ENCODE data around the gene GET4.

Gene GET4

DNA sequence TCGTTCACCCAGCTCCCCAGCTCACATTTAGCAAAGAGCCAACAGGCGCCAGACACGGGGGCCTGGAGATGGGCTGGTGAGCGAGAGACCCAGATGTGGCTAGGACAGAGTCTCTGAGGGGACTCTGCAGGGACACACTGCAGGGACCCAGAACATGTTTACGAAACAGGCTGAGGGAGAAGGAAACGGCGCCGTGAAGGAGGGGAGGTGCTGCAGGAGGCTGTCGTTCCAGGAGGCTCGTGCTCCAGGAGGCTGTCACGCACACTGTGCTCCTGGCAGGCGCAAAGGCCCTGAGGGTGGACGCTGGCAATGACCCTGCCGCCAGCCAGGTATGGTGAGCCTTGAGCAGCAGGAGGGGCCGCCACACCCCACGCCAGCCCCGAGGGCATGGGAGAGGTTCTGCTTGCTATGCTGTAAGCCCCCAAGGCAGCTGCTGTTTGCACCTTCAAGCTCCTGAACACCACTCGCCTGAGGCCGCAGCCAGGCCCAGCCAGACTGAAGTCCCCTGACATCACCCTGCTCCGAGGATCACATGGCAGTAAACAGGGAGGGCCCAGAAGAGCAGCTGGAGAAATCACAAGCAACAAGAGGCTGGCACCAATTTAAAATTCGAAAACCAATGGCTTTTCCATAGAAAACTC is 50.8 kb downstream of the GET4 start:
- Histone ChIP-seq H4K20me1 (ENCODE audit: insufficient read depth, low read length) (no peaks in the 10 kb centered on the region), H3F3A (ENCODE audit: insufficient read depth, low read length) (no peaks in the 10 kb centered on the region), H3K36me3 (ENCODE audit: insufficient read depth, low read length) (no peaks in the 10 kb centered on the region), H3K9ac (ENCODE audit: low read length) (no peak overlapping the region), H3K9me3 (ENCODE audit: low read length) (no peaks in the 10 kb centered on the region), H3K4me1 (ENCODE audit: insufficient read depth, low read length, severe bottlenecking) (peaks cover 11% of the 10 kb centered on the region), H3K4me3 (ENCODE audit: low read depth, low read length, poor library complexity, severe bottlenecking) (no peak overlapping the region), H3K9me2 (ENCODE audit: low read depth, low read length) (no peaks in the 10 kb centered on the region), H3K27ac (ENCODE audit: low read depth, low read length, poor library complexity, severe bottlenecking) (no peak overlapping the region), H3K79me2 (ENCODE audit: insufficient read depth, low read length) (no peaks in the 10 kb centered on the region), H2AFZ (ENCODE audit: low read length) (no peak overlapping the region), H3K27me3 (ENCODE audit: insufficient read depth, low read length) (peaks cover 3% of the 10 kb centered on the region; the same call in 1 of the 2 replicates), H3K4me2 (ENCODE audit: low read length) (no peak overlapping the region)
- TF ChIP-seq, protein P1, sequence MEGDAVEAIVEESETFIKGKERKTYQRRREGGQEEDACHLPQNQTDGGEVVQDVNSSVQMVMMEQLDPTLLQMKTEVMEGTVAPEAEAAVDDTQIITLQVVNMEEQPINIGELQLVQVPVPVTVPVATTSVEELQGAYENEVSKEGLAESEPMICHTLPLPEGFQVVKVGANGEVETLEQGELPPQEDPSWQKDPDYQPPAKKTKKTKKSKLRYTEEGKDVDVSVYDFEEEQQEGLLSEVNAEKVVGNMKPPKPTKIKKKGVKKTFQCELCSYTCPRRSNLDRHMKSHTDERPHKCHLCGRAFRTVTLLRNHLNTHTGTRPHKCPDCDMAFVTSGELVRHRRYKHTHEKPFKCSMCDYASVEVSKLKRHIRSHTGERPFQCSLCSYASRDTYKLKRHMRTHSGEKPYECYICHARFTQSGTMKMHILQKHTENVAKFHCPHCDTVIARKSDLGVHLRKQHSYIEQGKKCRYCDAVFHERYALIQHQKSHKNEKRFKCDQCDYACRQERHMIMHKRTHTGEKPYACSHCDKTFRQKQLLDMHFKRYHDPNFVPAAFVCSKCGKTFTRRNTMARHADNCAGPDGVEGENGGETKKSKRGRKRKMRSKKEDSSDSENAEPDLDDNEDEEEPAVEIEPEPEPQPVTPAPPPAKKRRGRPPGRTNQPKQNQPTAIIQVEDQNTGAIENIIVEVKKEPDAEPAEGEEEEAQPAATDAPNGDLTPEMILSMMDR (IDR thresholded peaks at IDR 0.05; ENCODE audit: low read length) = no peak
- no peak for TF ChIP-seq EZH2 (IDR thresholded peaks at IDR 0.05; ENCODE audit: borderline replicate concordance, low read length)

DNA sequence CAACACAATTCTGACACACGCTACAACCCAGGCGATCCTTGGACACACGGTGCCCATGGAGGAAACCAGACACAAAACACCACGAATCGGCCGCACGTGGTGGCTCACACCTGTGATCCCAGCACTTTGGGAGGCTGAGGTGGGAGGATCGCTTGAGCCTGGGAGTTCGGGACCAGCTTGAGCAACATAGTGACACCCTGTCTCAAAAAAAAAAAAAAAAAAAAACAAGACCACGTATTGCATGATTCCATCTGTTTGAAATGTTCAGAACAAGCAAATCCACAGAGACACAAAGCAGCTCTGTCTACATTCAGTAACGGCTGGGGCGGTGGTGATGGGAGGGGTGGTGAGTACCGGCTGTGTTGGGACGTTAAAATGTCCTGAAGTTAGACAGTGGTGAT is 53.0 kb downstream of the GET4 start:
- H3K9ac ChIP-seq (ENCODE audit: low read length) = no peak overlapping the region
- H3K4me2 ChIP-seq (ENCODE audit: low read length) = no peak overlapping the region
- peaks cover 3% of the 10 kb centered on the region; the same call in 1 of the 2 replicates for H3K27me3 ChIP-seq (ENCODE audit: insufficient read depth, low read length)
- no peaks in the 10 kb centered on the region for H3K4me1 ChIP-seq (ENCODE audit: insufficient read depth, low read length, severe bottlenecking)
- no peaks in the 10 kb centered on the region for H4K20me1 ChIP-seq (ENCODE audit: insufficient read depth, low read length)
- no peak overlapping the region for H3K4me3 ChIP-seq (ENCODE audit: low read depth, low read length, poor library complexity, severe bottlenecking)
- no peak overlapping the region for H2AFZ ChIP-seq (ENCODE audit: low read length)
- H3K27ac ChIP-seq (ENCODE audit: low read depth, low read length, poor library complexity, severe bottlenecking) = no peak overlapping the region
- H3F3A ChIP-seq (ENCODE audit: insufficient read depth, low read length) = no peaks in the 10 kb centered on the region
- no peaks in the 10 kb centered on the region for H3K79me2 ChIP-seq (ENCODE audit: insufficient read depth, low read length)
- no peaks in the 10 kb centered on the region for H3K36me3 ChIP-seq (ENCODE audit: insufficient read depth, low read length)
- no peaks in the 10 kb centered on the region for H3K9me2 ChIP-seq (ENCODE audit: low read depth, low read length)
- no peaks in the 10 kb centered on the region for H3K9me3 ChIP-seq (ENCODE audit: low read length)
- TF ChIP-seq EZH2 (IDR thresholded peaks at IDR 0.05; ENCODE audit: borderline replicate concordance, low read length) = no peak
- TF ChIP-seq, protein P1 (IDR thresholded peaks at IDR 0.05; ENCODE audit: low read length) = no peak

DNA sequence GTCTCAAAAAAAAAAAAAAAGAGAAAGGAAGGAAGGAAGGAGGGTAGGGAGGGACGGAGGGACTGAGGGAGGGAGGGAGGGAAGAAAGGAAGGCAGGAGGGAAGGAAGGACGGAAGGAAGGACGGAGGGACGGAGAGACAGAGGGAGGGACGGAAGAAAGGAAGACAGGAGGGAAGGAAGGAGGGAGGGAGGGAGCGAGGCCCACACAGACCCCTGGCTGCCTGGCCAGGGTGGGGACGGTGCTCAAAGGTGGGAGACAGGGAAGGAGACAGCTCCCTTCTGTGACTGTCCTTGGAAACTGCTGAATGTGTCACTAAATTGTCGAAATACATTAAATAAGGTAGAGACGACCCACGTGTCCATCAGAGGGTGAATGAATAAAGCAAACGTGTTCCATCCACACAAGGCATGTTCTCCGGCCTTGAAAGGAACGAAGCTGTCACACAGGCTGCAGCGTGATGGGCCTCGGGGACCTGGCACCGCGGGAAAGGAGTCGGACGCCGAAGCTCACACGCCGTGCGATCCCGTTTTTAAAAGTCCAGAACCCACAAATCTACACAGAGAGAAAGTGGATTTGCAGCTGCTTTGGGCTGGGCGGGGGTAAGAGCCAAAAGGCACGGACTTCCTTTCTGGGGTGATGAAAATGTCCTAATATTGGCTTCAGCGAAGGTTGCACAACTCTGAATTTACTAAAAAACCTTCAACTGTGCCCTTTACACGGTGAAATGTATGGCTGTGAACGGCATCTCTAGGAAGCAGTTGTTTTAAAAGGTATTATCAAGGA is 54.8 kb downstream of the GET4 start:
- Histone ChIP-seq H3K4me1 (ENCODE audit: insufficient read depth, low read length, severe bottlenecking) (no peaks in the 10 kb centered on the region), H3F3A (ENCODE audit: insufficient read depth, low read length) (no peaks in the 10 kb centered on the region), H3K27ac (ENCODE audit: low read depth, low read length, poor library complexity, severe bottlenecking) (no peak overlapping the region), H3K9me2 (ENCODE audit: low read depth, low read length) (no peaks in the 10 kb centered on the region), H4K20me1 (ENCODE audit: insufficient read depth, low read length) (no peaks in the 10 kb centered on the region), H2AFZ (ENCODE audit: low read length) (no peak overlapping the region), H3K9me3 (ENCODE audit: low read length) (no peaks in the 10 kb centered on the region), H3K4me3 (ENCODE audit: low read depth, low read length, poor library complexity, severe bottlenecking) (no peak overlapping the region), H3K36me3 (ENCODE audit: insufficient read depth, low read length) (no peaks in the 10 kb centered on the region), H3K79me2 (ENCODE audit: insufficient read depth, low read length) (no peaks in the 10 kb centered on the region), H3K27me3 (ENCODE audit: insufficient read depth, low read length) (no peaks in the 10 kb centered on the region; the same call in 1 of the 2 replicates), H3K4me2 (ENCODE audit: low read length) (no peak overlapping the region), H3K9ac (ENCODE audit: low read length) (no peak overlapping the region)
- TF ChIP-seq, protein P1 (IDR thresholded peaks at IDR 0.05; ENCODE audit: low read length) = no peak
- no peak for TF ChIP-seq EZH2 (IDR thresholded peaks at IDR 0.05; ENCODE audit: borderline replicate concordance, low read length)

Measured in OCI-LY1 (cell line).